WTC11 (cell line): ENCODE results near the gene F10.

ENCODE experiments used
- CREB1 ChIP-seq: sonication (generic); formaldehyde crosslinking; IDR thresholded peaks from 2 replicates; pipeline ENCODE4 v1.8.0; 2023; ENCODE audit warnings: mild to moderate bottlenecking, missing genetic modification reagents
- CREM ChIP-seq: sonication (generic); formaldehyde crosslinking; IDR thresholded peaks from 2 replicates; pipeline ENCODE4 v1.8.1; 2022; ENCODE audit warnings: mild to moderate bottlenecking, missing genetic modification reagents, moderate library complexity
- ESRRA ChIP-seq: sonication (generic); formaldehyde crosslinking; IDR thresholded peaks from 2 replicates; pipeline ENCODE4 v1.8.1; 2022; ENCODE audit warnings: mild to moderate bottlenecking, missing genetic modification reagents, borderline replicate concordance
- GABPB1 ChIP-seq: sonication (generic); formaldehyde crosslinking; IDR thresholded peaks from 2 replicates; pipeline ENCODE4 v1.8.1; 2023; ENCODE audit warnings: mild to moderate bottlenecking, missing genetic modification reagents
- TCF7 ChIP-seq: sonication (generic); formaldehyde crosslinking; IDR thresholded peaks from 2 replicates; pipeline ENCODE4 v1.8.0; 2022; ENCODE audit warnings: mild to moderate bottlenecking, low read depth, missing genetic modification reagents, moderate library complexity
- TEAD4 ChIP-seq: sonication (generic); formaldehyde crosslinking; IDR thresholded peaks from 2 replicates; pipeline ENCODE4 v1.8.0; 2022; ENCODE audit warnings: mild to moderate bottlenecking, missing genetic modification reagents
- ZNF423 ChIP-seq: fragments of 250-450 bp; sonication (Bioruptor Pico); IDR thresholded peaks from 2 replicates; pipeline ENCODE4 v2.1.2; 2022; ENCODE audit warnings: mild to moderate bottlenecking, moderate library complexity
- TF ChIP-seq, protein P1 (sequence below): fragments of 200-600 bp; IDR thresholded peaks from 2 replicates; pipeline ENCODE4 v1.8.0; 2022; ENCODE audit warnings: antibody characterized with exemption
- TF ChIP-seq, protein P2 (sequence below): sonication (generic); formaldehyde crosslinking; IDR thresholded peaks from 2 replicates; pipeline ENCODE4 v1.8.0; 2023; ENCODE audit warnings: missing genetic modification reagents
- TF ChIP-seq, protein P3 (sequence below): sonication (generic); formaldehyde crosslinking; IDR thresholded peaks from 2 replicates; pipeline ENCODE4 v1.8.1; 2022; ENCODE audit warnings: mild to moderate bottlenecking, missing genetic modification reagents, moderate library complexity, borderline replicate concordance
- TF ChIP-seq, protein P4 (sequence below): sonication (generic); formaldehyde crosslinking; IDR thresholded peaks from 2 replicates; pipeline ENCODE4 v1.8.0; 2022; ENCODE audit warnings: mild to moderate bottlenecking, missing genetic modification reagents

DNA sequence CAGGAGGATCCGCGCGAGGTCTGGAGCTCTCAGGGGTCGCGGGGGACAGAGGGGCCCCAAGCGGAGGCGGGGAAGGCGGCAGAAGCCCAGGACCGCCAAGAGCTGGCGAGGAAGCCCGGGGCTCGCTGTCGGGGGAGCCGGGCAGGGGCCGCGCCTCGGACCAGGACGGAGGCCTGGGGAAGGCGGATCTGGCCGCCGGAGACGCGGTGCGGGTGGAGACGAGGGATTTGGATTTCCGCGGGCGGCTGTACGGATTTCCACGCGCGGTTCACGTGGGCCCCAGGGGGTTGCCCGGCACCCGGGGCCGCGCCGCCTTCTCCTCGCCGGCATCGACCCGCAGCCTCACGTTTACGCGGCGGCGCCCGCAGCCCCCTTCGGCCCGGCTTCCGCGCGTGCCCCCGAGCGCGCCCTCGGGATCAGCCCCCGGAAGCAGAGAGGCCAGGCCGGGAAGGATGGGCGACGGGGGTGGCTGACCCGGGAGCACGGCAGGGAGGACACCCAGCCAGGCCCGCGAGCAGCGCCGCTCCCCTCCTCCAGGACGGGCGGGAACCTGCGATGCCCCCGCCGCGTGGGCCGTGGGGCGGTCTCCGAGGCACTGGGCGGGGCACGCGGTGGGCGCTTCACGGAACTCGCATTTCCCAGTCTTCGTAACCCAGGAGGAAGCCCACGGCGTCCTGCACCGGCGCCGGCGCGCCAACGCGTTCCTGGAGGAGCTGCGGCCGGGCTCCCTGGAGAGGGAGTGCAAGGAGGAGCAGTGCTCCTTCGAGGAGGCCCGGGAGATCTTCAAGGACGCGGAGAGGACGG, 12.3 kb upstream of the F10 start:
- no peak for TF ChIP-seq ESRRA (CRISPR knock-in tag)
- TF ChIP-seq, protein P1, sequence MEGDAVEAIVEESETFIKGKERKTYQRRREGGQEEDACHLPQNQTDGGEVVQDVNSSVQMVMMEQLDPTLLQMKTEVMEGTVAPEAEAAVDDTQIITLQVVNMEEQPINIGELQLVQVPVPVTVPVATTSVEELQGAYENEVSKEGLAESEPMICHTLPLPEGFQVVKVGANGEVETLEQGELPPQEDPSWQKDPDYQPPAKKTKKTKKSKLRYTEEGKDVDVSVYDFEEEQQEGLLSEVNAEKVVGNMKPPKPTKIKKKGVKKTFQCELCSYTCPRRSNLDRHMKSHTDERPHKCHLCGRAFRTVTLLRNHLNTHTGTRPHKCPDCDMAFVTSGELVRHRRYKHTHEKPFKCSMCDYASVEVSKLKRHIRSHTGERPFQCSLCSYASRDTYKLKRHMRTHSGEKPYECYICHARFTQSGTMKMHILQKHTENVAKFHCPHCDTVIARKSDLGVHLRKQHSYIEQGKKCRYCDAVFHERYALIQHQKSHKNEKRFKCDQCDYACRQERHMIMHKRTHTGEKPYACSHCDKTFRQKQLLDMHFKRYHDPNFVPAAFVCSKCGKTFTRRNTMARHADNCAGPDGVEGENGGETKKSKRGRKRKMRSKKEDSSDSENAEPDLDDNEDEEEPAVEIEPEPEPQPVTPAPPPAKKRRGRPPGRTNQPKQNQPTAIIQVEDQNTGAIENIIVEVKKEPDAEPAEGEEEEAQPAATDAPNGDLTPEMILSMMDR = no peak
- TF ChIP-seq, protein P2, sequence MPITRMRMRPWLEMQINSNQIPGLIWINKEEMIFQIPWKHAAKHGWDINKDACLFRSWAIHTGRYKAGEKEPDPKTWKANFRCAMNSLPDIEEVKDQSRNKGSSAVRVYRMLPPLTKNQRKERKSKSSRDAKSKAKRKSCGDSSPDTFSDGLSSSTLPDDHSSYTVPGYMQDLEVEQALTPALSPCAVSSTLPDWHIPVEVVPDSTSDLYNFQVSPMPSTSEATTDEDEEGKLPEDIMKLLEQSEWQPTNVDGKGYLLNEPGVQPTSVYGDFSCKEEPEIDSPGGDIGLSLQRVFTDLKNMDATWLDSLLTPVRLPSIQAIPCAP (CRISPR knock-in tag) = no peak
- no peak for TF ChIP-seq GABPB1 (CRISPR knock-in tag)
- TF ChIP-seq CREM = no peak
- TF ChIP-seq, protein P3, sequence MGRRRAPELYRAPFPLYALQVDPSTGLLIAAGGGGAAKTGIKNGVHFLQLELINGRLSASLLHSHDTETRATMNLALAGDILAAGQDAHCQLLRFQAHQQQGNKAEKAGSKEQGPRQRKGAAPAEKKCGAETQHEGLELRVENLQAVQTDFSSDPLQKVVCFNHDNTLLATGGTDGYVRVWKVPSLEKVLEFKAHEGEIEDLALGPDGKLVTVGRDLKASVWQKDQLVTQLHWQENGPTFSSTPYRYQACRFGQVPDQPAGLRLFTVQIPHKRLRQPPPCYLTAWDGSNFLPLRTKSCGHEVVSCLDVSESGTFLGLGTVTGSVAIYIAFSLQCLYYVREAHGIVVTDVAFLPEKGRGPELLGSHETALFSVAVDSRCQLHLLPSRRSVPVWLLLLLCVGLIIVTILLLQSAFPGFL (CRISPR knock-in tag) = no peak
- TF ChIP-seq ZNF423 = peak; percentile 40; the same call in 1 of the 2 replicates
- TF ChIP-seq, protein P4, sequence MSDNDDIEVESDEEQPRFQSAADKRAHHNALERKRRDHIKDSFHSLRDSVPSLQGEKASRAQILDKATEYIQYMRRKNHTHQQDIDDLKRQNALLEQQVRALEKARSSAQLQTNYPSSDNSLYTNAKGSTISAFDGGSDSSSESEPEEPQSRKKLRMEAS = peak; percentile 16
- no peak for TF ChIP-seq TEAD4 (CRISPR knock-in tag)
- TF ChIP-seq CREB1 (CRISPR knock-in tag) = no peak
- TF ChIP-seq TCF7 (CRISPR knock-in tag) = no peak
